Skin epidermis (tissue), 12 donors: ENCODE measurements around the gene PLPPR1.

Source experiments
- H3K27ac ChIP-seq, 21 experiments: fragments of 200-600 bp; sonication (generic) in 11 of 21; one replicate each; pipeline ENCODE4 v1.5.0; 2020; ENCODE audit warnings: mild to moderate bottlenecking in 3 of 21, inconsistent platforms in 2 of 21, moderate library complexity in 2 of 21
- H3K4me3 ChIP-seq, 7 experiments: fragments of 200-600 bp; sonication (generic) in 2 of 7; one replicate each; pipeline ENCODE4 v1.5.0; 2020; ENCODE audit warnings: inconsistent platforms in 2 of 7, mild to moderate bottlenecking in 2 of 7, moderate library complexity in 1 of 7

PLPPR1 gene

DNA sequence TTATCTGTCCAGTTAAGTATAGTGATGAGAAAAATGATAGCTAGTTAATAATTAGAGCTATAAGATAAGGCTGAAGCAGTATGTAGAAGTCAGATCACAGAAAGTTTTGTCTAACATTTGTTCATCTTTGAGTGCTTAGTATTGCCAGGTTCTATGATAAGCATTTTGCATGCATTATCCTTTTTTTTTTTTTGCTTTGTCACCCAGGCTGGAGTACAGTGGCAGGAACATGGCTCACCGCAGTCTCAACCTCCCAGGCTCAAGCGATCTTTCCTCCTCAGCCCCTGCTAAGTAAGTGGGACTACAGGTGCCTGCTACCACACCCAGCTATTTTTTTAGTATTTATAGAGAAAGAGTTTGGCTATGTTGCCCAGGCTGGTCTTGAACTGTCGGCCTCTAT is 338.8 kb downstream of the PLPPR1 start:
- H3K4me3 ChIP-seq, result no peak overlapping the region
- no peak overlapping the region for H3K27ac ChIP-seq

DNA sequence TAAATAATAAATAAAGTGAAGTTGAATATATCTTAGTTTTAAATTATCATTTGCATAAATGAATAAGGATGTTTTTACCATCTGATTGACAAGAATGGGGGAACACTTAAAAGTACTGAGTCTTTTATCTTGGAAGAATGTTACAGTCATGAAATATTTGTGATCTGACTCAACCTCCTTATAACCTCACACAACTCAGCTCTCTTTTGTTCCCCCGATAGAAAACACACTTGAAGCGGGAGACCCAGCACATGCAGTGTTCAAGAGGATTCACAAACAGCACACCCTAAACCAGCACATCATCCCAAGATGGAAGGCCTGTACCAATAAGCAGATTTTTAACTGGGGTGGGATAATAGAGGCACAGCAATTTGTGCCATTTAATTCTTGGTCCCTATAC is 340.8 kb downstream of the PLPPR1 start:
- H3K27ac ChIP-seq, result no peak overlapping the region
- H3K4me3 ChIP-seq, result no peak overlapping the region

DNA sequence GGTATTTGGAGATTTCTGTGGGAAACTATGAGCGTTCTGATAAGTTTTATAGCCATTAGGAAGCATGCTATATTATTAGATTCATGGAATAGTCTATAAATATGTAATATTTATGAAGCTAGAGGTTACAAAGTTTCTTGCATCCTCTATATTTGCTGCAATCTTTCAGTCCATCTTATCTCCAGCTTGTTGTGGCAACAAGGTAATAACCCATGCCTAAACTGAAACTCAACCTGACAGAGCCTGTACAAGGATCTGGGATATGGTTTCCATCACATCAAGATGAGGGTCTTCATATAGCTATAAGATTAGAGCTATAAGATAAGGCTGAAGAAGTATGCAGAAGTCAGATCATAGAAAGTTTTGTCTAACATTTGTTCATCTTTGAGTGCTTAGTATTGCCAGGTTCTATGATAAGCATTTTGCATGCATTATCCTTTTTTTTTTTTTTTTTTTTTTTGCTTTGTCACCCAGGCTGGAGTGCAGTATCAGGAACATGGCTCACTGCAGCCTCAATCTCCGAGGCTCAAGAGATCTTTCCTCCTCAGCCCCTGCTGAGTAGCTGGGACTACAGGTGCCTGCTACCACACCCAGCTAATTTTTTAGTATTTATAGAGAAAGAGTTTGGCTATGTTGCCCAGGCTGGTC is 341.5 kb downstream of the PLPPR1 start:
- H3K27ac ChIP-seq, result no peak overlapping the region

DNA sequence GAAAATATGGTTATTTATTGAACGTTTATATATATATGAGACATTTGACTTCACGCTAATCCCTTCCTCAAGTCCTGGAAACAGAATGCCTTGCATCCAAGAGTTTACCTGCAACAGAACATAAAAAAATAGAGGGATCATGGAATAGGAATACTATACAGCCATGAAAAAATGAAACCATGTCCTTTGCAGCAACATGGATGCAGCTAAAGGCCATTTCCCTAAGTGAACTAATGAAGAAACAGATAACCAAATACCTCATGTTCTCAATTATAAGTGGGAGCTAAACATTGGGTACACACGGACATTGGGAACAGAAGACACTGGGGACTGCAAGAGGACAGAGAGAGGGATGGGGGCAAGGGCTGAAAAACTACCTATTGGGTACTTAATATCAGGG is 343.3 kb downstream of the PLPPR1 start:
- no peak overlapping the region for H3K27ac ChIP-seq
- H3K4me3 ChIP-seq, result no peak overlapping the region

More for the DNA sequence above, 341.5 kb downstream of the PLPPR1 start:
- no peak overlapping the region for H3K4me3 ChIP-seq

DNA sequence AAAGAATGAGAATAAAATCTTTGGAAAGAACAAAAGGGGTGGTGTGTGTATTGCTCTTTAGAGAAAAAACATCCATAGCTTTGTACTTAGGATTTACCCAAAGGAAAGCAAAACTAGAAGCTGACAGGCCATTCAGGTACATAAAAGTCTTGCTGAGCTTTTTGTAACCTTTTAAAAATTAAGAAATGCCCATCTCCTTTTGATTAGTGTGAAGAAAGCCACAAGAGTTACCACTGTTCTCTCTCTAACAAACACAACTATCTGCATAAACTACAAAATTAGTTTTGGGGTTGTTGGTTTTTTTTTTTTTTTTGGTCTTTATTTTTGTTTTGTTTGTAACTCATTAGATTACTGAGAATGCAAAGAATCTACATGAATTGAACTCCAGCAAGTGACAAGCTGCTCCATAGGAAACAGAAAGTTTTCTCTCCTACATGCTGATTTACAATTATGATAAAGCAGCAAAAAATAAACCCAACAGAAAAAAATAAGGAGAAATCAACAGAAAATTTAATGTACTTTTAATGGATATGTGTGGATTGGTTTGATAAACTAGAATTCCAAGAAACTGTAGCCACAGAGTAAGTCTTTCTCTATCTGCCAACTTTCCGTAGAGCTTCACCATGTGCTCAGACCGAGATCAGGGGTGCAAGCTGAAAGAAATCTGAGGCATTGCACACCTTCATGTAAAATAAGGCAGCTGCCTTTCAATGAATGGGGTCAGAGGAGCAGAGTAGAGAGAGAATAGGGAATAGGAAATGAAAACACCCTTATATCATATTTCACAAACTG is 344.0 kb downstream of the PLPPR1 start:
- Histone ChIP-seq H3K27ac (no peak overlapping the region), H3K4me3 (no peak overlapping the region)
